Parathyroid adenoma (tissue), 2 donors: Measurements from ENCODE around the gene F10.

Source experiments
- H2AFZ ChIP-seq: fragments of 300-600 bp; sonication (generic); one replicate; pipeline ENCODE4 v1.7.0; 2017; ENCODE audit warnings: antibody characterized with exemption, mild to moderate bottlenecking
- H3K27ac ChIP-seq: fragments of 300-600 bp; sonication (generic); one replicate; pipeline ENCODE4 v1.7.0; 2017
- H3K27me3 ChIP-seq: fragments of 300-600 bp; sonication (generic); one replicate; pipeline ENCODE4 v1.7.0; 2017; ENCODE audit warnings: low read length; ENCODE audit not compliant: control insufficient read depth, insufficient read depth
- H3K36me3 ChIP-seq: fragments of 300-600 bp; sonication (generic); one replicate; pipeline ENCODE4 v1.7.0; 2017; ENCODE audit warnings: low read length; ENCODE audit not compliant: control insufficient read depth, insufficient read depth
- H3K4me1 ChIP-seq: fragments of 300-600 bp; sonication (generic); one replicate; pipeline ENCODE4 v1.7.0; 2017; ENCODE audit warnings: control low read depth
- H3K4me2 ChIP-seq: fragments of 300-600 bp; sonication (generic); one replicate; pipeline ENCODE4 v1.7.0; 2017; ENCODE audit warnings: low read length
- H3K4me3 ChIP-seq: fragments of 300-600 bp; sonication (generic); one replicate; pipeline ENCODE4 v1.7.0; 2017; ENCODE audit warnings: low read depth, low read length
- H3K79me2 ChIP-seq: fragments of 300-600 bp; sonication (generic); one replicate; pipeline ENCODE4 v1.7.0; 2017; ENCODE audit warnings: control low read depth
- H3K9ac ChIP-seq: fragments of 300-600 bp; sonication (generic); one replicate; pipeline ENCODE4 v1.7.0; 2017; ENCODE audit warnings: mild to moderate bottlenecking
- H3K9me3 ChIP-seq: fragments of 300-600 bp; sonication (generic); one replicate; pipeline ENCODE4 v1.7.0; 2017; ENCODE audit warnings: low read length; ENCODE audit not compliant: control insufficient read depth
- CTCF ChIP-seq: fragments of 300-600 bp; sonication (generic); IDR thresholded peaks from one replicate; pipeline ENCODE4 v1.7.0; 2017; ENCODE audit warnings: antibody characterized with exemption, mild to moderate bottlenecking
- donor health status: primary hyperparathyroidism.

Gene F10

GRCh38 chr13:113102727-113103126 is 19.9 kb upstream of the F10 start:
- H3K9me3 ChIP-seq: no peaks in the 10 kb centered on the region
- no peaks in the 10 kb centered on the region for H3K36me3 ChIP-seq
- H3K27ac ChIP-seq: no peak overlapping the region
- H3K27me3 ChIP-seq: no peaks in the 10 kb centered on the region
- H2AFZ ChIP-seq: no peak overlapping the region
- no peak overlapping the region for H3K4me2 ChIP-seq
- no peak overlapping the region for H3K4me3 ChIP-seq
- no peak for TF ChIP-seq CTCF
- no peak overlapping the region for H3K9ac ChIP-seq
- H3K79me2 ChIP-seq: no peaks in the 10 kb centered on the region
- H3K4me1 ChIP-seq: no peaks in the 10 kb centered on the region

- Histone ChIP-seq H3K4me1 (no peaks in the 10 kb centered on the region), H3K9ac (no peak overlapping the region), H3K4me3 (no peak overlapping the region), H3K79me2 (no peaks in the 10 kb centered on the region), H3K27me3 (no peaks in the 10 kb centered on the region), H3K36me3 (no peaks in the 10 kb centered on the region), H2AFZ (no peak overlapping the region), H3K4me2 (no peak overlapping the region), H3K9me3 (no peaks in the 10 kb centered on the region), H3K27ac (no peak overlapping the region)
- TF ChIP-seq CTCF: no peak
Measured at GRCh38 chr13:113103646-113104045, 19.0 kb upstream of the F10 start.

- no peak within 1 kb of the TSS for H3K4me2 ChIP-seq
- H3K4me3 ChIP-seq: no peak within 1 kb of the TSS
- no peak for TF ChIP-seq CTCF
- no peak within 1 kb of the TSS for H2AFZ ChIP-seq
- no peaks in the 10 kb centered on the region for H3K9me3 ChIP-seq
- no peaks in the 10 kb centered on the region for H3K27me3 ChIP-seq
- H3K27ac ChIP-seq: no peak within 1 kb of the TSS
- no peaks in the 10 kb centered on the region for H3K4me1 ChIP-seq
- no peak within 1 kb of the TSS for H3K9ac ChIP-seq
- no peaks in the 10 kb centered on the region for H3K79me2 ChIP-seq
- H3K36me3 ChIP-seq: no peaks in the 10 kb centered on the region
Measured at GRCh38 chr13:113105032-113105920, 17.3 kb upstream of the F10 start, which contains the start of gene F7. Gene F7 (plus strand): TSS chr13:113105791. CDS start chr13:113105842, 51 bp downstream.

GRCh38 chr13:113105921-113106452 is 16.6 kb upstream of the F10 start:
- H3K9ac ChIP-seq: no peak overlapping the region
- no peaks in the 10 kb centered on the region for H3K27me3 ChIP-seq
- no peaks in the 10 kb centered on the region for H3K4me1 ChIP-seq
- no peaks in the 10 kb centered on the region for H3K79me2 ChIP-seq
- no peak for TF ChIP-seq CTCF
- no peak overlapping the region for H3K27ac ChIP-seq
- H3K9me3 ChIP-seq: no peaks in the 10 kb centered on the region
- no peaks in the 10 kb centered on the region for H3K36me3 ChIP-seq
- no peak overlapping the region for H3K4me2 ChIP-seq
- no peak overlapping the region for H3K4me3 ChIP-seq
- no peak overlapping the region for H2AFZ ChIP-seq
